ENCODE results near the gene PRKG1. TPM values are rescaled to one million over a fixed set of nuclear protein-coding genes. Genes with fewer than 3 reads are reported as not detected.

PRKG1 gene
- total RNA-seq, 4 donors from 2014 or later = 17.1 to 36.4 (median 25.8) TPM

GRCh38 chr10:52128056-52128683 is 1053.9 kb downstream of the PRKG1 start:
- ATAC-seq (ENCODE audit: low FRiP score) = no peak
- no peak for DNase-seq (ENCODE audit: low spot score)
- no peak for TF ChIP-seq CTCF (IDR thresholded peaks at IDR 0.05)

- no peak for DNase-seq (ENCODE audit: low spot score)
- no peak for TF ChIP-seq CTCF (IDR thresholded peaks at IDR 0.05)
- ATAC-seq (ENCODE audit: low FRiP score) = no peak
Observed at GRCh38 chr10:52129410-52130178, 1055.3 kb downstream of the PRKG1 start.

GRCh38 chr10:52135101-52135500 is 1060.8 kb downstream of the PRKG1 start:
- DNase-seq (ENCODE audit: low spot score) (no peak), ATAC-seq (ENCODE audit: low FRiP score) (no peak)
- no peak for TF ChIP-seq CTCF (IDR thresholded peaks at IDR 0.05)

GRCh38 chr10:52136921-52137320 is 1062.6 kb downstream of the PRKG1 start:
- TF ChIP-seq CTCF (IDR thresholded peaks at IDR 0.05) = no peak
- DNase-seq (ENCODE audit: low spot score) (no peak), ATAC-seq (ENCODE audit: low FRiP score) (no peak)

GRCh38 chr10:52143338-52143737 is 1069.1 kb downstream of the PRKG1 start:
- no peak for TF ChIP-seq CTCF (IDR thresholded peaks at IDR 0.05)
- ATAC-seq (ENCODE audit: low FRiP score) (no peak), DNase-seq (ENCODE audit: low spot score) (no peak)

GRCh38 chr10:52145636-52146035 is 1071.3 kb downstream of the PRKG1 start:
- ATAC-seq (ENCODE audit: low FRiP score) = no peak
- no peak for TF ChIP-seq CTCF (IDR thresholded peaks at IDR 0.05)
- DNase-seq (ENCODE audit: low spot score) = no peak

- no peak for TF ChIP-seq CTCF (IDR thresholded peaks at IDR 0.05)
- ATAC-seq (ENCODE audit: low FRiP score) (no peak), DNase-seq (ENCODE audit: low spot score) (no peak)
Observed at GRCh38 chr10:52146766-52147165, 1072.5 kb downstream of the PRKG1 start.

Data from omental fat pad (tissue), 4 donors.